NCI-H1436 (cell line): ENCODE data around the gene HSPBAP1.
"Not testable (repeated sequence)": the region's sequence is repeated elsewhere in the genome, so short reads cannot be mapped to it uniquely, and the experiment has no call there.

ENCODE experiments used
- DNase-seq: peaks from one replicate; lab custom pipeline; 2025; lab: John Stamatoyannopoulos, UW

The HSPBAP1 gene

DNA sequence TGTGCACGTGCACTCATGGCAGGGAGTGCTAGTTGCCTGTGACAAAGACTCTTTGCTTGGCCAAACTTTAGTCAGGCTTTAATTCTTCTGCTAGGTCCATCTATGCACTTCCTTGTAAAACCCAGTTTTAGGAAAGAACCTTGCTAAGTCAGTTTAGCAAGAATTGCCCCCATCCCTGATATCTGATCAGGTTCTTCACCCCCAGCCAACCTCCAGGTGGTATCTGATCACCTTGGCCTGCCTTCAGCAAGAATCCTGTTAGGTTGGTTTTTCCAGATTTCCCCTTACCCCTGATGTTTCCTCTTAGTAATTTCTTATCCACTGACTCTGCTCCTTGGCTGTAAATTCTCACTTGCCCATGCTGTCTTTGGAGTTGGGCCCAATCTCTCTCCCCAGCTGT is 8.4 kb downstream of the HSPBAP1 start:
- no peak for DNase-seq

DNA sequence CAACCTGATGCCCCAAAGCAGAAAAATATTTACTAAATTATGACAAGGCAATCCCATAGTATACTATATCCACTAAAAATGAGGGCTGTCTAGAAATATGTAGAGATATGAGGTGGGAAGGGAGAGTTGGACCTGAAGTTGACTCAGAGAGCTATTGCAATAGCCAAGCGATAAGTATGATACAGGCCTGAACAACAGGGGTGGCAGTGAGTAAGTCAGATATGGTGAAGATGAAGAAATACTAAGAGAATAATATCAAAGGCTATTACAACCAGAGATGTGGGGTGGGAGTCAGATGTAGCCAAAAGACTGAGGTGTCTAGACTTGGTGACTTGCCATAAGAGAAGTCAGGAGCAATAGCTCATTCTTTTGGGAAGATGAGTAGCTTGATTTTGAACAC is 9.2 kb downstream of the HSPBAP1 start:
- no peak for DNase-seq

DNA sequence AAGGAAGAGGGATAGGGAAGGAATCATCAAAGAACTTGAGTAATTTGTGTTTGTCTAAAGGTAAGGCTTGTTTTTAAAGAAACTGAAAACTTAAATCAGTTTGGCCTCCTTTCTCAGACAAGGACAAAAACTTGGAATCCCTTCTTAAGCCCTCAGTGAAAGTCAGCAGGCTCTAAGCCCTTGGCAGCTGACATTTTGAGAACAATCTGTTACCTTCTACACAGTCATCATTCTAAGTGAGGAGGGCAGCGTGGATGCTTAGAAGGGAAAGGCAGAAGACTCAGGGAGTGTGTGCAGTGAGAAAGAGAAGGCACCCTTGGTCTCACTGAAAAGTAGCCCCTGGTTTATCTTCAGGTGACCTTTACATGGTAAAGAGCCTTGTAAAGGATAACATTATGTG is 10.8 kb downstream of the HSPBAP1 start:
- no peak for DNase-seq

DNA sequence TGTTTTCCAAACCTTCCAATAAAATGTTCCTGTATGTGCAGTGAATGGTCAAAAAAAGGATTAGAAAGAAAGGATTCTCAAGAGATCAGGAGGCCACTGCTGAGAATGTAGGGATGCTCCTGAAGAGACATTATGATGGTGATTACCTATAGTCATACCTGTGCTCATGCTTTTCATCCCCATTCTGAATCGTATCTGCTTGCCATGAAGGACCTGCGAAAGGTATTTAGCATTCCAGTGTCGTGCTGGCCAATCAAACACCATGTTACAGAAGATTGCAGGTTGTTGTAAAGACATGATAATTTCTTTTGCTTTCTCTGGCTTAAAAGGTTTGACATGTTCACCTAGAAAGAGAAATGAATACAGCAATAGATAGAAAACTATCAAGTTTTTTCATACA is 16.1 kb downstream of the HSPBAP1 start:
- DNase-seq, result no peak

DNA sequence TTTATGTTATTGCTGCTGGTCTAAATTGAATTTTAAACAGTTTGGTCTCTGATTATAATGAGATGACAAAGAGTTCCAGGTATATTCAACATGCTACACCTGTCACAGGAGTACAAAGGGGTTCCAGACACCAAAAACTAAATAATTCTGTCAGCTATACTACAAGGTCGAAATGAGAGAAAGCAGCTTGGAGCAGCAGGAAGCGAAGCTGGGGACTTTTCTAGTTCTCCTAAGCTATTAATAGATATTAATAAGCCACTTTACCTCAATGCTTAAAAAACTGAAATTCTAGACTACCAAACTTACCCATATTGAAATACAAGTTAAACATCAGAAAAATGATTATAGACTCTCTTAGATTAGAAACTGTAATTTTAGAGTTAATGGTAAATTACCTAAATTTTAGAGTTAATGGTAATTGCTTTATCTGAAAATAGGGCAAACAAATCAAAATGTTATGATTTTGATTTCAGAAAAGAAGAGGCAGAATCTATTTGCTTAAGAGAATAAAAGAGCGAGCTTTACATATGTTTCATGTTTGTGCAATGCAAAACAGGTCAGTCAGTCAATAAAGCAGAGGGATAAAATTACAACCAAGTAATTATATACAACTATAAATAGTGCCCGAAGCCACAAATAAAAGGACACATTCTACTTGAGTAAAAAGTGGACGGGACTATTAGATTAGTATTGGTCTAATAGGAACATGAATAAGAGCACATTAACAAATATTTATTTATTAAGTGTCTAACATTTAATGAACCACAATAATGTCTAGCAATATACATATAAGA is 16.8 kb downstream of the HSPBAP1 start:
- DNase-seq, result no peak

DNA sequence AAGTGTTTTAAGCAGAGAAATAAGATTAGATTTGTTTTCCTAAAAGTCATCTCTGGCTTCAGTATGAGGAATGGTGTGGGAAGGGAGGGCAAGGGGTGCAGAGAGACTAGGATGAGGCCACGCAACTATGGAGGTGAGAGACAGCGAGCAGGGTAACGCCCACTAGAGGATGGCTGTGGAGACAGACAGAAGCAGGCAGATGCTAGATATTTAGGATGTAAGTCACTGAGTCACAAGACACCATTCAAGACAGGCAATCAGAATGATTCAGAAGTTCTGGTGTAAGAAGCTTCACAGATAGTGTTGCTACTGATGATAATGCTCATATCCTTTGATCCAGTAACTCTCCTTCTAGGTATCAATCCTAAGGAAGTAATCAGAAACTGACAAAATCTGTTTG is 19.1 kb downstream of the HSPBAP1 start:
- no peak for DNase-seq

DNA sequence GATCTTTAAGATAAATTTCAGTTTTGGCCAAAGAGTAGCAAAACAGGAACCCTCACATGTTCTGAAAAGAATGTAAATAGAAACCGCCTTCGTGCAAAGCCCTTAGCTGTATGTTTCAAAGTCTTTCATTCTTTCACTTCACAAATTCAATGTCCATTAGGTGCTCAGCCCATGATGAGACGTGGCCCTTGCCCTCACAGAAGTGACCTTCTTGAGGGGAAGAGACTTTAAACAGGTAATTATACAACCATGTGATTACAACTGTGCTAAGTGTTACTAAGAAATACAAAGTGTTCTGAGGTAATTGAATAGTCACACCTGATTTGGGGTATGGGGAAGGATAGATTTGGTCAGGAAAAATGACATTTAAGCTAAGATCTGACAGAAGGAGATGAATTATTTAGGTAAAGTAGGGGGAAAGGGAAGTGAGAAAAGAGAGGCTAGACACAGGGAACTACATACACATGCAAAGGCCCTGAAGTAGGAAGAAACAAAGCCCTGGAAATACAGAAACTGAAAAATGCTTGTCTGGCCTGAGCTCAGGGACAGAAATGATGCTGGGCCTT is 19.6 kb downstream of the HSPBAP1 start:
- no peak for DNase-seq

DNA sequence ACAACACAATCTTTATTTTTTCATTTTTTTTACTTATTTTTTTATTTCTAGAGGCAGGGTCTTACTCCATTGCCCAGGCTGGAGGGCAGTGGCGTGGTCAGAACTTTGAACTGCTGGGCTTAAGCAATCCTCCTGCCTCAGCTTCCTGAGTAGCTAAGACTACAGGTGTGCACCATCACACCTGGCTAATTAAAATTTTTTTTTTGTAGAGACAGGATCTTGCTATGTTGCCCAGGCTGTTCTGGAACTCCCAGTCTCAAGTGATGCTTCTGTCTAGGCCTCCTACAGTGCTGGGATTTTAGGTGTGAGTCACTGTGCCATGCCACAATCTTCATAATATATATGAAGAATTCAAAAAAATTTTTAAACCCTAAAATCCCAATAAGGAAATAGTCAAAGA is 20.8 kb downstream of the HSPBAP1 start:
- DNase-seq, result no peak

DNA sequence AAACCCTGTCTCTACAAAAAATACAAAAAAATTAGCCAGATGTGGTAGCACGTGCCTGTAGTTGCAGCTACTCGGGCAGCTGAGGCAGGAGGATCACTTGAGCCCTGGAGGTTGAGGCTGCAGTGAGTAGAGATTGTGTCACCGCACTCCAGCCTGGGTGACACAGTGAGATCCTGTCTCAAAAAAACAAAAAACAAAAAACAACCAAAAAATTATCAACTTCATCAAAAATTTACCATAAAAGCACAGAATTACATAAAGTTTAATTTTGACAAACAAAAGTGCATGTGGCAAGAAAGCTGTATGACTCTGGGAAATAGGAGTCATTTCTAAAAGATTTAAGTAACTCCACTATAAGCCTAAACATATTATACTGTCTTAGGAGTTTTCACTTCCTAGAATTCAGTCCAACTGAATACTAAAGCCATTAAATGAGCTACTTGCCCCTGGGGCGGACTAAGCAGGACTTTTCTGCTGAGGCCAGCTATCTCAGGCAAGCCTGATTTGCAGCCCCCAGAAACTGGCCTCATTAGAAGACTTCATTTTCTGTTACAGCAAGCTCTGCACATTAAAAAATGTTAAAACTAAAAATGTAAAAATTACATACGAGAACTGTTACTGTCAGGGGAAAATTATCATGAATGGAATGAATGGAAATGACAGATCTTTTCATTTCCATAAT is 23.0 kb downstream of the HSPBAP1 start:
- DNase-seq, result no peak

DNA sequence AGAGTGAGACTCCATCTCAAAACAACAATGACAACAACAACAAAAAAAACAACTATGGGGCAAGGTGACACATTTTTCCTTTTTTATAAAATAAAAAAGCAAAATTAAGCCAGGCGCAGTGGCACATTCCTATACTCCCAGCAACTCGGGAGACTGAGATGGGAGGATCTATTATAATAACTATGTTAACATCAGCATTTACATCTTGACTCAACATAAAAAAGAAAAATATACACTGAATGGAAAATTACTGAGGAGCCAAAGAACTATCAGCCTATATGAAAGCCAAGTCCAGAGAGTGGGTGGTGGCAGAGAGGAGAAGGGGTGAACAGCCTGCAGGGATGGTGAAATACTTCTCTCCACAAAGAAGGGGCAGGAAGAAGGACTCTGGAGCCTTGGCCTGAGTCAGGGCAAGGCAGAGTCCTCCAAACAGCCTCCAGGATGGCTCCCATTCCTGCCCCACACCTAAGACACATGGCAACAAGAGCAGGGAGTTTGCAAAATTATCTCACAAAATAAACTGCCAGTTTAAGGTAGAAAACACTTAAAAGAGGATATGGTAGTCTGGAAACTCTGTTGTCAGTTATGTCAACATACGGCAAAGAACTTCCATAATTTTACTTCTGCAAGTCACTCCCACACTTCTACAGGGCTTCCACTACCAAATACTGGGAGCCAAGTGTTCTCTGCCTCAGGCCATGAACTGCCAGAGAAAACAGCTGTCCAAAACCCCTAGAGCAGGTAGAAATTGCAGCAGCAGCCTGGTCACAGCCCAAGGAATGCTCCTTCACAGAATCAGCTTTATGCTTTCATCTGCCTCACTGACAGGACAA is 25.9 kb downstream of the HSPBAP1 start:
- DNase-seq, result no peak

DNA sequence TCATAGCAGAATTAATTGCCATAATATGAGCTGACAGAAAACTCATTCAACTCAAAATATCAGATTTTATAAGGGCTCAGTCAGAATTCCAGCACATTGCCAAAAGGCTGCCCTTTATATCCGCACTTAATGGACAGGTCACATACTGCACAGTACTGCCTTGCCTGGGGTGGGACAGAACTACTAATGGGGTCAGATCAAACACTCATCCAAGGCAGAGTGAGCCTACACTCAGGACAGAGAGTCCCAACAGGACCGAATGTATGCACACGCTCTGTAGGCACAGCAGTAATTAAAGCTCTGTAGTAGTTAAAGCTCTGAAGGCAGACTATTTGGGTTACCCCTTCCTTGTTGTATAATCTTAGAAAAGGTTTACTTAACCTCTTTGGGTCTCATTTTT is 27.2 kb downstream of the HSPBAP1 start:
- DNase-seq, result no peak

DNA sequence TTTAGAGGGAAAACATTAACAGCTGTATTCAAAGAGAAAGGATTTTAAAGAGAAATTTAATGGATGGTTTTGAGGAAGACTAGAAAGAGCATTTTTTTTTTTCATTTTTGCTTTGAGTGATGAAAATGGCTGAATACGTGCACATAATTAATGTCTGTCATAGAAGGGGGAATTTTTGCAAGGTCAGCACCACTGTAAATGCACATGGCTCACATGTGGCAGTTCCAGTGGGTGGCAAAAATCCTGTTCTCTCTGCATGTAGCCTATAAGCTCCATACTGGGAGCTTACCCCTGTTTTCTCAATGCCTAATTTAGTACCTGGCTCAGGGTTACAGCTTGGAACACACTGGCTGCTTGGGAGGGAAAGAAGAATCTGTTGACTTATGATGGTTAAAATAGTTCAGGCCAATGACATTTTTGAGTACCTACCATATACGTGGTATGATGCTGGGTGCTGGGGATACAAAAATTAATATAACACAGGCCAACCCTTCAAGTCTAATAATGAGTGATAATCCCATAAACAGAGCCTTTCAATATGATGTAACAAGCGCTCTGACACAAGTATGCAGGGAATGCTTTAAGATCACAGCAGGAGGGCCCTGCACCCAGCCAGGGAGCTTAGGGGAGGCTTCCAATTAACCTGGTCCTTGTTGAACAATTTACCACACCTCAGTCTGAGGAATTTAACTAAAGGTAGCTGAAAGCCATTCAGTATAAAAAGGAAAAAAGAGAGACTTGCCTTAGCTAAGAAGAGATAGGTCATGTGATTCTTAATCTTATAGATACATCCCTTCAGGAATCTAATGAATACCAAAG is 33.0 kb downstream of the HSPBAP1 start:
- DNase-seq, result no peak

DNA sequence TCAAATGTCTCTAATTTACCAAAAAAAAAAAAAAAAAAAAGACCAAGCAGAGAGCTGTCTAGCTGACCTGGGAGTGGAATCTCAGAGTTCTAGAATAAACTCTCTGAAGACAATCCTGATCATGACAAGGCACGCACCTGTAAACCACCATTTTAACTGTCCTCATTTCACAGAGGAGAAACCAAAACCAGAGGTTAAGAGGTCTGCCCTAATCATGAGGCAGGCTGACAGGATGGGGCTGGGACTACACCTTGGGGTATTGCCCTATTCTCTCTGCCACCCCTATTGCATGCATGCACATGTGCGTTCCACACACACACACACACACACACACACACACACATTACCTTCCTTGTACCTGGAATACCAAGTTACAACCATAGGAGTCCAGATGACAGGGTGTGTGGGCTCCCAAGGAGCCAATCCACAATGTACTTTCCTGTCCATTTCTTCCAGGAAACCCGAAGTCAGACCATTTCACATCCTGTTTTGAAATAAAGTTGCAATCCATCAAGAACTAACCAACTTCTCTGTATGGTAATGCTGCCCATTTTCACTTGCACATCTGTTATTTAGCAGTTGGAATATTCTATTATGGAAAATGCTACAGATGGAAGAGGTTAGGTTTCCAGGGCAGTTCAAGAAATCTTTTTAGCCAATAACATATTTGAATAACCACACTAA is 34.6 kb downstream of the HSPBAP1 start:
- no peak for DNase-seq

DNA sequence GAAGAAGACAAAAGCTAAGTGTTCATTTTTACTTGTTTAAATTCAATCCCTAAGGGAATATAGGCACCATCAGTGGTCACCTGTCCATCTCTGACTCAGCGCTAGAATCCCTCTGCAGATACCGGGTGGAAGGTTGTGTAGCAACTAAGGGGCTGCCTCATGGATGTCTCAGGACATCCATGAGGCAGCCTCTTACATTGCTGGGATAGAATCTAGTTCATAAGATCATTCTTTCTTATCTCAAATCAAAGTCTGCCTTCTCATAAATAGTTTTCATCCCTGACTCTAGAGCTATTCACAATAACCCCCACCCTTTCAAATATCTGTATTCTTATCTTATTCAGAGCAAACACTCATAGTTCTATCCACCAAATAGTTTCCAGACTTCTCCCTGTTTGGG is 38.1 kb downstream of the HSPBAP1 start:
- no peak for DNase-seq

DNA sequence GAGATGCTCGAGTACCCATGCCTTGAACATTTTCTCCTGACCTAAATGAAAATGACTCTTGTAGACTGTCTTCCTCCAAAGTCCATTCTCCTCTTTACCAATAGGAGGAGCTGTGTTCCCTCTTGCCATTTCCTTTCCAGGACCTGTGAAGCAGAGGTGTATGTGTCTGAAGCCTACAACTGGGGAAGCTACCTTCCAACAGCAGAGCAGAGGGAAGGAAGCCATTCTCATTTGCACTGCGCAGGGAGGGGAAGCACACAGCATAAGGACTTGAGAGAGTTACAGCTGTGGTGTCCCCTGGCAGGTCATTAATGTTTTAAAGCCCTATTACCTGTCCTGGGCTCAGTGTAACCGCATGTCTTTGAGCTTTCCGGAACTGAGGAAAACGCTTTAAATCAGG is 38.7 kb downstream of the HSPBAP1 start:
- DNase-seq, result no peak

DNA sequence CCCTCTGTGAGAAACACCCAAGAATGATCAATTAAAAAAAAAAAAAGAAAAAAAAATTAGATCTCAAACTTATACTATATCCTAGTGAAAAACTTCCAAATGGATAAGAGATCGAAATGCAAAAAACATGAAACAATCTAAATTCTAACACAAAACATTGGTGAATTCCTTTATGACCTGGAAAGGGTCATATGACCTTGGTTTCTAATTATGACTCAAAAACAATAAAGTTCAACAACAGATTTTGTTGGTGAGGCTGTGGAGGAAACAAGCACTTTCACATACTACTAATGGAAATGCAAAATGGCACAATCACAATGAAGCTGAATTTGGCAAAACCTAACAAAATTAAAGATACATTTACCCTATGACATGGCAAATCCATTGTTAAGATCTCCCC is 45.3 kb downstream of the HSPBAP1 start:
- no peak for DNase-seq

DNA sequence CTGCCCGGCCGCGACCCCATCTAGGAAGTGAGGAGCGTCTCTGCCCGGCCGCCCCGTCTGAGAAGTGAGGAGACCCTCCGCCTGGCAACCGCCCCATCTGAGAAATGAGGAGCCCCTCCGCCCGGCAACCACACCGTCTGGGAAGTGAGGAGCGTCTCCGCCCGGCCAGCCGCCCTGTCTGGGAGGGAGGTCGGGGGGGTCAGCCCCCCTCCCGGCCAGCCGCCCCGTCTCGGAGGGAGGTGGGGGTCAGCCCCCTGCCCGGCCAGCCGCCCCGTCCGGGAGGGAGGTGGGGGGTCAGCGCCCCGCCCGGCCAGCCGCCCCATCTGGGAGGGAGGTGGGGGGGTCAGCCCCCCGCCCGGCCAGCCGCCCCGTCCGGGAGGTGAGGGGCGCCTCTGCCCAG is 46.3 kb downstream of the HSPBAP1 start:
- not testable (repeated sequence) for DNase-seq

DNA sequence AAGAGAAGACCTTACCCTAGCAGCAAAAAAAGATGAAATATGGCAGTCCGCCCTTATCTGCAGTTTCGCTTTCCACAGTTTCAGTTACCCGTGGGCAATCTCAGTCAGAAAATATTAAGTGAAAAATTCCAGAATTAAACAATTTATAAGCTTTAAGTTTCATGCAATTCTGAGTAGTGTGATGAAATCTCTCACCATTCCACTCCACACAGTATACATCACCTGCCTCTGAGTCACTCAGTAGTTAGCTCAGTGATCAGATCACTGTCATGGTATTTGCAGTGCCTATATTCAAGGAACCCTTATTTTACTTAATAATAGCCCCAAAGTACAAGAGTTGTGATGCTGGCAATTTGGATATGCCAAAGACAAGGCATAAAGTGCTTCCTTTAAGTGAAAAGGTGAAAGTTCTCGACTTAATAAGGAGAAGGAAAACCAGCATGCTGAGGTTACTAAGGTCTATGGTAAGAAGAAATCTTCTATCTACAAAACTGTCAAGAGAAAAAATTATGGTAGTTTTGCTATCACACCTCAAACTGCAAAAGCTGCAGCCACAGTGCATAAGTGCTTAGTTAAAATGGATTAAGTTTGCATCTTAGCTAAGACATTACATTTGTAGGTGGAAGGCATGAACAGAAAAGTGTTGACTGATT is 48.1 kb downstream of the HSPBAP1 start:
- no peak for DNase-seq

DNA sequence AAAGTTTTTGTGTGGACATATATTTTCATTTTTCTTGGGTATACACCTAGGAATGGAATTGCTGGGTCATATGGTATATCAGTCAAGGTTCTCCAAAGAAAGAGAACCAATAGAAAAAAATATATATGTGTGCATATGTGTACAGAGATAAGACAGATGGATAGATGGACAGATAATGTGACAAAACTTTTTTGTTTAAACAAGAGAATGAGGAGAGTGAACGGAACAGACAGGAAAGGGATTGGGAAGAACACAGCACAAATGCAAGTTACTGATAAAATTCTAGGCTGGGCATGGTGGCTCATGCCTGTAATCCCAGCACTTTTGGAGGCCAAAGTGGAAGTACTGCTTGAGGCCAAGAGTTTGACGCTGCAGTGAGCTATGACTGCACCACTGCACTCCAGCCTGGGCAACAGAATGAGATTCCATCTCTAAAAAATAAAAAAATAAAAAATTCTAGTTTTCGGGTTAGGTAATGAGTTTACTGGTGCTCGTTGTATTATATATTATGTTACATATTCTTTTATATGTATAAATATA is 50.0 kb downstream of the HSPBAP1 start:
- no peak for DNase-seq

DNA sequence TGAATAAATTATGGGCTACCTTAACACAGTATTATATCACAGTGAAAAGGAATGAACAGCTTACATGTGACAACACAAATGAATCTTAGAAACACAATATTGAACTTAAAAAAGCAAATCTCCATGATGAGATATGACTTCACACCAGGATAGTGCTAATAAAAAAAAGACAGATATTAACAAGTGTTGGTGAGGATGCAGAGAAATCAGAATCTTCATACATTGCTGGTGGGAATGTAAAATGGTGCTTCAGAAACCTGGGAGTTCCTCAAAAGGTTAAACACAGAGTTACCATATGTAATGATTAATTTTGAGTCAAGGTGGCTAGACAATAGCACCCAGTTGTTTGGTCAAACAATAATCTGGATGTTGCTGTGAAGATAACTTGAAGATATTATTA is 51.4 kb downstream of the HSPBAP1 start:
- no peak for DNase-seq
